ENCODE results near the gene CUL4A.

The CUL4A gene

GRCh38 chr13:113208421-113209335 lies 735 bp upstream of the CUL4A start, which contains the start of gene PCID2:
PCID2 (minus strand) TSS chr13:113208669; CDS start chr13:113208634, 35 bp downstream.
- DNase-seq: peak; percentile 85

DNA sequence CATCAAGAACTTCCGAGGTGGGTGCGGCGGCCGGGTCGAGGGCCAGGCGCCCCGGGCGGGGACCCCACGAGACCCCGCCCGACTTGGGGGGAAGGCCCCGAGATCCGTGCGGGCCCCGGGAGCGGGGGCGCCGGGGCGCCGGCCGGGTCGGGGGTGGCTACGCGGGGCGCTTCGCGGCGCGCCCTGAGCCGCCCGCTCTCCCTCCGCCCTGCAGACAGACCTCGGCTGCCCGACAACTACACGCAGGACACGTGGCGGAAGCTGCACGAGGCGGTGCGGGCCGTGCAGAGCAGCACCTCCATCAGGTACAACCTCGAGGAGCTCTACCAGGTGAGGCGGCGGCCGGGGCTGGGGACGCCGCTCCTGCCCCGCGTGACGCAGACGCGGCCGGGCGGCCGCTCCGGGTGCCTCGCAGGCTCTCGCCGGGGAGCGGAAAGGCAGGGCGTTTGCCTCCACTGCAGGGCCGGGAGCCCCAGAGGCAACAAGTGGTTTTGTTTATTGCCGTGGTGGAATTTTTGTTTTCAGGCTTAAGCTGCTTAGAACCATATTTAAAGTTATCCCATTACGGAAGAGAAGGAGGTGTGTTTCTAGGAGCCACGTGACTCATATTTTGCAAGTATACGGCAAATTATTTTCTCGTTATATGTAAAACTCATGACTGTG lies 477 bp downstream of the CUL4A start:
- peak; percentile 56 for DNase-seq

- peak; percentile 18 for DNase-seq
Observed at GRCh38 chr13:113210833-113211232, 1.4 kb downstream of the CUL4A start.

GRCh38 chr13:113211774-113212173 lies 2.4 kb downstream of the CUL4A start:
- DNase-seq: peak; percentile 13

DNA sequence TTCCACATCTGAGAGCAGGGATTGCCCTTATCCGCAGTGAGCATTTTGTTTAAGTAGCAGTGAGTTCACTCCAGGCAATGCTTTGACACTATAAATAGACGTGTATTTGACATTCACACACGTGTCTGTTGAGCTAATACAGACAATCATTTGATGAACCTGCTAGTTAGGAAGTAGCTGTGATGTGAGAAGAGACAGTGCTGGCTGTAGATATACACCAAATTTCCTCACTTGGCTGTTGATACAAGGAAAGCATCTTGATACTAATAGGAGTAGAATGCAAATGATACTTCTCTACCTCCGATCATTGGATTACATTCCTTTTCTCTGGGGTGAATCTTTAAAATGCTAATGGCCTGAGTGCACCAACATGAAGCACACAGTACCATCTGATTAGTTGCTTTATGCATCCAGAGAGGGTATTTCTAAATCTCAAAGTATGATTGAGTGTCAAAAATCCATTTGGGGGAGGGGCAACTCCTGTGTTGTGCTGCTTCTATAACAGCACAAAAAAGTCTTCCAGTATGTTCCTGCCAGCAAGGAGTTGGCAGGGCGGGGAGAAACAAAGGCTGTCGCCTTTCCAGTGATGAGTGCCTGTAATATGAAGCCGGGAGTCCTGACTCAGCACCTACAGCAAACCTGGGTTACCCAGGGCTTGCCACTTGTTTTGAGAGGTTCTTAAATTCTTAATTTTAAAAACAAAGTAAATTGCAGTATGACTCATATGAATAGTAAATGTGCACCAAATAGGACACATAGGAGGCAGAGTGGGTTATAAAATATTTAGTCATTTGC lies 7.0 kb downstream of the CUL4A start:
- DNase-seq: no peak

DNA sequence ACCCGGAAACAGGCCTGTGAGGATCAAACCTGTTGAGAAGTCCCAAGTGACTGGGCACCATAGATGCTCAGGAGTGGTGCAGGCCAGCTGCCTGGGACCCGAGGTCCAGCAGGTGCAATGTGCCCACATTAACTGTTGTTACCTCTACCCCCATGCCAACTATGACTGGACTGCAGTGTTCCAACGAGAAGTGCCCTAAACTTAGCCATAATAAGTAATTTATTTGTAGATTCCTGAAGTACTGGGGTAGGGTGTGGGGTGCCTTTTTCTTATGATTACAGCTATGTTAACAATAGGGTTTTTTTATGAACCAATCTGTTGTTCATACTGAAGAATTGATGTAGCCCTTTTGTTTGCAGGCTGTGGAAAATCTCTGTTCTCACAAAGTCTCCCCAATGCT lies 9.2 kb downstream of the CUL4A start:
- DNase-seq: no peak

- no peak for DNase-seq
Observed at GRCh38 chr13:113219256-113219940, 10.0 kb downstream of the CUL4A start.

DNA sequence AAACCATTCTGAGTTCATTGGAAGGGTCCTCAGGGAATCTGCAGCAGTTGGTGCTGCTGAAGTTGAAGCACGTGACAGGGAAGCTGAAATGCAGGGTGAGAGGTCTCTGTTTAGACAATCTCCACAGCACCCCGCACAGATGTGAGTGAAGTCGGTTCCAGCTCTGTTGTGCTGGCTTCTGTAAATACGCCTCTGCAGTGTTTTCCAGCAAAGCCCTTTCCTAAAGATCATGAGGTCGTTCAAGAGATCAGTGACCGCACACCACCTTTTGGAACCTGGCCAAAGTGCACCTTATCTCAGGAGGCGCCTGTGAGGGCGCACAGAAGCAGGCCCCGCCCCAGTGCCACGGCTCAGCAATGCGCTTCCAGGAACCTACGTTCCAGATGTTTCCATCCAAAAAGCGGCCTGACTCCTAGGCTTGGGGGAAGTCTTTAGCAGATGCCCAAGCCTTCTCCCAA lies 10.8 kb downstream of the CUL4A start:
- DNase-seq: no peak

DNA sequence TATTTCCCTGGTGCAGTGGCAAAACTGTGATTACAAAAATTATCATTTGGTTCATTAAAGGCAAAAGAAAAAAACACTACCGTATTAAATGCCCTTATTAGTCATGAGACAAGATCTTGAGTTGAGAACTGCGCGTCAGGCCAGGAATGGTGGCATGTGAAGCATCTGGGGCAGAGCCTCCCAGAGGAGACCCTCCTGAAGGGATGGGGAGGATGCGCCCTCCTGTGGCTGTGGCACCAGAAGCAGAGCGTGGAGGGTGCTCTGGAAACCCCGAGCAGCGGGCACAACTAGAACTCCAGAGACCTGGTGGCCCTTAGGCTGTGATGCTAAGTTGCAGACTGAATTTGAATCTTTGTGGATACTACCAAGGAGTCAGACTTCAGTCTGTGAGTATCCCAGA lies 11.5 kb downstream of the CUL4A start:
- DNase-seq: no peak

DNA sequence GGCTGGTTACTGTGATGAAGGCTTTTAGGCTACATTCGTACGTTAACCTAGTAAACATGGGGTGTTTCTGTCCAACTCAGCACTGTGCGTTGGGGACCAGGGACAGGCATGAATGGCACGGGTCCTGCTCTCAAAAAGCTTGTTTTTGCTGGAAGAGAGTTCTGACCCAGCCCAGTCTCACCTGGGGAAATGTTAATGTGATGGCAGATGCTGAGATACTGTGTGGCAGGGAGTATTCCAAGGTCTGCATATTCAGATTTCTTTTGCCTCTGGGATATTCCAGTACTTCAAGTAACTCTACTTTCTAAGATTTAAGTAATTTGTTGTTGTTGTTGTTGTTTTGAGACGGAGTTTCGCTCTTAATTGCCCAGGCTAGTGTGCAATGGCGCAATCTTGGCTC lies 13.7 kb downstream of the CUL4A start:
- DNase-seq: no peak

DNA sequence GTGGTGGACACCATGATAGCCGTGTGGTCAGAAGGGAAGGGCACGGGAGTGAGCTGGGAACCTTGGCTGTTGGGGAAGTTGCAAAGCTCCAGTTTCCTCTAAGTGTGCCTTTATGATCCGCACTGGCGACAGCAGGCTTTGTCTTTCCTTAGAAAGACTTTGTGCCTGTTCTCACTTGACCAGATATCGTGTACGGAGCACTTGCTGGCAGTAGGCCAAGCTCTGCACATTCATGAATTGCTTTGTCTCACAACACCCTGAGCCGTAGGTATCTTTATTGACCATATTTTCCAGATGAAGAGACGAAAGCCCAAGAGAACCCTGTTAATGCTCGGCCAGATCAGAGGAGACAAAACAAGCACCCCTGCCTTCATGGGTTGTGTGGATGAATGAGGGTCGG lies 15.1 kb downstream of the CUL4A start:
- no peak for DNase-seq

GRCh38 chr13:113225515-113225914 lies 16.1 kb downstream of the CUL4A start:
- no peak for DNase-seq

- DNase-seq: no peak
Observed at GRCh38 chr13:113226873-113227450, 17.5 kb downstream of the CUL4A start.

- no peak for DNase-seq
Observed at GRCh38 chr13:113229161-113229560, 19.7 kb downstream of the CUL4A start.

- DNase-seq: no peak
Observed at GRCh38 chr13:113229791-113230190, 20.4 kb downstream of the CUL4A start.

GRCh38 chr13:113231306-113232207 lies 22.1 kb downstream of the CUL4A start:
- no peak for DNase-seq

DNA sequence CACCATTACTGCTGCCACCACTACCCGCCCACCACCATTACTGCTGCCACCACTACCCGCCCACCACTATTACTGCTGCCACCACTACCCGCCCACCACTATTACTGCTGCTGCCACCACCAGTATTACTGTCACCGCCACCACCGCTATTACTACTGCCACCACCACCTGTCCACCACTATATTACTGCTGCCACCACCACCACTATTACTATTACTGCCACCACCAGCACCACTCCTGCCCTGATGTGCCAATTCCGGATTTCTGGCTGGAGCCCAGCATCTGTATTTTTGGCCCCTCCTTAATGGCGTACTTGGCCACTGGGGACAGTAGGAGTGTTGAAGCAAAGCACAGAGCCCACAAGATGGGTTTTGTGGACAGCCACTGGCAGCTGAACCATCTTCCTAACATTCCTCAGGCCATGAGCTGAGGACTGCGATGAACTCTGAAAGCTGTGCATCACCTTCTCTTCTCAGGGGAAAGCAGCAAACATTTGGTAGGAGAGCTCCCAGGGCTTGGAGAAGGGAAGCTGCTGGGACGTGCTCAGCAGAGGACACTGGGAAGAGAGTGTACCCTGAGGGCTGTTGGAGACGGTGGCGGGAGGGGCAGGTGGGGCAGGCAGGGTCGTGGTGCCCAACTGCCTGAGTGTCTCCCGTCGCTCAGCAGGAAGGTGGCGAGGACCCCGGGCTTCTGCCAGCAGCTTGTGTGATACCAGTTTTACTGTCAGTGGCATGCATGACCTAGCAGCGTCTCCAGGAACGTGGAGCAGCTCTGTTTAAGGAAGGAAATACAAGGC lies 23.0 kb downstream of the CUL4A start:
- DNase-seq: no peak

GRCh38 chr13:113233101-113233500 lies 23.7 kb downstream of the CUL4A start:
- DNase-seq: no peak

DNA sequence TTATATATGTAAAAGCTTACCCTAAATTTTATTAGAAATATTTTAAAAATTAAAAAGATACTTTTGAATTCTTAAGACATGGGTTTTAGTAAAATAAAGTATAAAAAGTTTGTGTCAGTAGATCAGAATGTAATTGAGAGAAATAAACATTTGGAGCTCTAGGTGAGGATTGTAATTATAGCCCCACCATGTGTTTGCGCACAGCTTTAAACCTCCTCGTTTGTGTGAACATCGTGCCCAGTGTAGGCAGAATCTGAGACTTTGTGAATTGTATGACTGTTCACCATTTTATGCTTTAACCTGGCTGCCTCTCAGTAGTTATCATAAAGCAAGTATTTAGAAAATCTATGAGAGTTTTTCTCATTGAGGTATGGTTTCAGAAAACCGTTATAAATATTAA lies 29.1 kb downstream of the CUL4A start:
- DNase-seq: no peak

GRCh38 chr13:113239357-113239756 lies 29.9 kb downstream of the CUL4A start:
- DNase-seq: no peak

Data from inflammatory macrophage treated with lipopolysaccharide for 4 hours (primary cell).